Measurements from ENCODE around the gene DAZAP1. TPM values are rescaled to one million over a fixed set of nuclear protein-coding genes. Genes with fewer than 3 reads are reported as not detected.

Gene DAZAP1
- total RNA-seq, 4 donors from 2014 or later = 53.7 to 74.1 (median 63.4) TPM

- intact Hi-C loops (cut with DNase I; ENCODE audit: low total_unique reads) = no loop called here
- Histone ChIP-seq H3K27ac (no peak overlapping the region), H3K9me3 (no peaks in the 10 kb centered on the region), H3K4me1 (peaks cover 0 to 9% of the 10 kb centered on the region in 2 donors), H3K27me3 (peaks cover 87 to 95% (median 92%) of the 10 kb centered on the region in 3 donors), H3K4me3 (no peak overlapping the region), H3K36me3 (no peaks in the 10 kb centered on the region)
- ATAC-seq = no peak
- no peak for DNase-seq
- no peak for TF ChIP-seq CTCF (IDR thresholded peaks at IDR 0.05 in 4 of 5, conservative IDR thresholded peaks at IDR 0.05 in 1 of 5)
- TF ChIP-seq POLR2A (IDR thresholded peaks at IDR 0.05) = no peak
- in situ Hi-C loops (cut with MboI; ENCODE audit: low sequenced_read_pairs in 4 of 4) = no loop called here
Observed at GRCh38 chr19:1452802-1453524, 45.6 kb downstream of the DAZAP1 start.

DNA sequence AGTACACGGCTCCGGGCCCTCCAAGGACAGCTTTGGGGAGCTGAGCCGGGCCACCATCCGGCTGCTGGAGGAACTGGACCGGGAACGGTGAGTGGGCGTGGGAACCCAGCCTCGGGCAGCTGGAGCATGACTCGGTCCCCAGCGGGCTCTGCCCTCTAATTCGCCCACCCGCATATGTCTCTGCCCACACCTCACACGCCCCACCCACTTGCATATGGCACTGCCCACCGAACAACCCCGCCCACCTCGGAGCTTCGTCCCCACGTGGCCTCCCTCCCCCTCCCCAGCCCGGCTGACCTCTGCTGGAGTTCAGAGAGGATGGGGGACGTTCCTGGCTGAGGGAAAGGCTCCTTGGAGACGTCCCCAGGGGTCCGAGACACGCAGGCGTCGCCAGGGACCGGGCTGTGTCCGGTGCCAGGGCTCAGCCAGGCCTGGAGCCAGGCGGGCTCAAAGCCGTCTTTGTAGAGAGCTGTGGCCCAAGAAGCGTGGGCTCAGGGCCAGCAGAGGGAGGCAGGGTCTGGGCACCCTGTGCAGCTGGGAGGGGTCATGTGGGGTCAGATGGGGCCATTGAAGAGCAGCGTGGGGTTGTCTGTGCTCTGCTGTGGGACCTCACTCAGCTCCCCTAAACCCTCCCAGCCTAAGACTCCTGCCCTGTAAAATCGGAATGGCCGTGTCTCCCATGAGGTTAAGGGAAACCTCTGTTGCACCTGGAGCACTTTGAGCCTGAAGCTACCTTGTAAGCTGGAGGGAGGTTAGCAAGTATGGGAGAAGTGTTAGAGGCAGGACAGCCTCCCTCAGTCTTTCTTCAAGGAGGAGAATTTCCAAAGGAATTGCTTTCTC lies 46.4 kb downstream of the DAZAP1 start:
- TF ChIP-seq CTCF (IDR thresholded peaks at IDR 0.05 in 4 of 5, conservative IDR thresholded peaks at IDR 0.05 in 1 of 5) = no peak
- no peak for TF ChIP-seq POLR2A (IDR thresholded peaks at IDR 0.05)
- peaks cover 0 to 9% of the 10 kb centered on the region in 2 donors for H3K4me1 ChIP-seq
- H3K4me3 ChIP-seq = no peak overlapping the region
- no peaks in the 10 kb centered on the region for H3K36me3 ChIP-seq
- in situ Hi-C loops (cut with MboI; ENCODE audit: low sequenced_read_pairs in 4 of 4) (no loop called here), intact Hi-C loops (cut with DNase I; ENCODE audit: low total_unique reads) (no loop called here)
- H3K27me3 ChIP-seq = peaks cover 84 to 99% (median 87%) of the 10 kb centered on the region in 3 donors
- H3K9me3 ChIP-seq = no peaks in the 10 kb centered on the region
- no peak for ATAC-seq
- DNase-seq = no peak
- H3K27ac ChIP-seq = no peak overlapping the region

- Histone ChIP-seq H3K9me3 (no peaks in the 10 kb centered on the region), H3K4me3 (no peak overlapping the region), H3K4me1 (peaks cover 0 to 9% of the 10 kb centered on the region in 2 donors), H3K36me3 (no peaks in the 10 kb centered on the region), H3K27ac (no peak overlapping the region), H3K27me3 (peaks cover 74 to 87% (median 75%) of the 10 kb centered on the region in 3 donors)
- DNase-seq (no peak), ATAC-seq (no peak)
- no peak for TF ChIP-seq POLR2A (IDR thresholded peaks at IDR 0.05)
- no peak for TF ChIP-seq CTCF (IDR thresholded peaks at IDR 0.05 in 4 of 5, conservative IDR thresholded peaks at IDR 0.05 in 1 of 5)
- in situ Hi-C loops (cut with MboI; ENCODE audit: low sequenced_read_pairs in 4 of 4) = no loop called here
- intact Hi-C loops (cut with DNase I; ENCODE audit: low total_unique reads) = no loop called here
Observed at GRCh38 chr19:1455002-1455335, 47.6 kb downstream of the DAZAP1 start.

- Histone ChIP-seq H3K36me3 (no peaks in the 10 kb centered on the region), H3K9me3 (no peaks in the 10 kb centered on the region), H3K27ac (no peak overlapping the region), H3K27me3 (peaks cover 68 to 82% (median 70%) of the 10 kb centered on the region in 3 donors), H3K4me3 (no peak overlapping the region), H3K4me1 (peaks cover 0 to 9% of the 10 kb centered on the region in 2 donors)
- intact Hi-C loops (cut with DNase I; ENCODE audit: low total_unique reads) = no loop called here
- in situ Hi-C loops (cut with MboI; ENCODE audit: low sequenced_read_pairs in 4 of 4) = no loop called here
- no peak for TF ChIP-seq POLR2A (IDR thresholded peaks at IDR 0.05)
- TF ChIP-seq CTCF (IDR thresholded peaks at IDR 0.05 in 4 of 5, conservative IDR thresholded peaks at IDR 0.05 in 1 of 5) = no peak
- DNase-seq (peak in 1 of 2 donors; percentile 36), ATAC-seq (peak in 1 of 2 donors; percentile 57)
Observed at GRCh38 chr19:1455336-1456120, 48.1 kb downstream of the DAZAP1 start.

Measured in gastrocnemius medialis (tissue), 4 donors.